Measurements from ENCODE around the gene SLC17A3.

The SLC17A3 gene

DNA sequence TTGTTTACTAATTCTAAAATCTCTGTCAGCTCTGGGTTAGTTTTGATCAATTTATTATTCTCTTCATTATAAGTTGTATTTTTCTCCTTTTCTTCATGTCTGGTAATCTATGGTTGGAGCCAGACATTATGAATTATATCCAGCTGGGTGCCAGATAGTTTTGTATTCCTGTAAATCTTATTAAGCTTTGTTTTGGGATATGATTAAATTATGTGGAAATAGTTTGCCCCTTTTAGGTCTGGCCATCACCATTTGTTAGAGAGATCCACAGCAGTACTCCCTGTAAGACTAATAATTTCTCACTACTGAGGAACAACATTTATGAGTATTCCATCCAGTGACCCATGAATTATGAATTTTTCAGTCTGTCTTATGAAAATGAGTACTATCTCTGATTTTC lies 21.3 kb downstream of the SLC17A3 start:
- H3K4me3 ChIP-seq (ENCODE audit: low read length): no peak overlapping the region
- no peak for DNase-seq (ENCODE audit: low read depth, low spot score)

DNA sequence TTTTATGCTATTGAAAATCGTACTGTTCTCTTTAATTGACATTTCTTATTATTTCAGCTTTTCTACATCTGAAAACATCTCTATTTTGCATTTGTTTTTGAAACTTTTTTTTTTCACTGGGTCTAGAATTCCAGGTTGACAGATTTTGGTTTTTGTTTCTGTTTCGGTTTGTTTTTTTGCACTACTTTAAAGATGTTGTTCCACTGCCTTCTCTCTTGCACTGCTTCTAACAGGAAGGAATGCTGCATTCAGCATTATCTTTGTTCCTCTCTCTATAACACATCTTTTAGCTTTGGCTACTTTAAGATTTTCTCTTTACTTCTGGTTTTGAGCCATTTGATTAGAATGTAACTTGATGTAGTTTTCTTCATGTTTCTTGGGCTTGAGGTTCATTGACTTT lies 22.1 kb downstream of the SLC17A3 start:
- no peak for DNase-seq (ENCODE audit: low read depth, low spot score)
- no peak overlapping the region for H3K4me3 ChIP-seq (ENCODE audit: low read length)

DNA sequence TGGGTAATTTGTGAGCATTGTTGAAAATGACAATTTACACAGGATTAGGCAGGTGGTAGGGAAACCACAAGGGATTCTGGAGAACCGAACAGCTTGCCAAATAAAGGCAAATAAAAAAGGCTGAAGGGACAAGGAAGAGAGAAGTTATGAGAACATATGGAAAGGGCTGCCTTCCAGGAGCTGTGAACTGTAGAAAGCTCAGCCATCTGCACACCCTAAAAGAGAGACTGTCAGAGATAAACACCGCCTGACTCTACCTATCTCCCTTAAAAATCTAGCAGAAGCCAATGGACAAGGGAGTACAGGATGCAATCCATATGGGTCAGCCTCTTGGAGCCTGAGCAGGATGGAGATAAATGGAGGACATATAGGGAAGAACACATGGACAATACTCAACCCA lies 29.5 kb downstream of the SLC17A3 start:
- H3K4me3 ChIP-seq (ENCODE audit: low read length): no peak overlapping the region
- no peak for DNase-seq (ENCODE audit: low read depth, low spot score)

DNA sequence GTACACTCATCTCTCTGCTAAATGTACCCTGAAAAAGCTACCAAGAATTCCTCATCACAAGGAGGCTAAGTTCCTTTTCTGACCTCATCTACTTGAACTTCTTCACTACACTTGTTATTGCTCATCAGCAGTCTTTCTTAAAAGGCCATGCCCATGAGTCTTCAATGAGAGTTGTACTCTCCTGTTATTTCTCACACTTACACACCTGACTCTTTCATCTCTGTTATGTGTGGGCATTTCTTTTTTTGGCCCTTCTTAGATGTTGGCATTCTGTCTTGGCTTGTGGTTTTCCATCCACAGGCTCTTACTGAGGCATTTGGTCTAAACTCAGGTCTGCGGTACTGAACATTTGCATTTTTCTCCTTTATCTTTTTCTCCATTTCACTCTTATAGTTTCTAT lies 31.5 kb downstream of the SLC17A3 start:
- no peak for DNase-seq (ENCODE audit: low read depth, low spot score)
- no peak overlapping the region for H3K4me3 ChIP-seq (ENCODE audit: low read length)

DNA sequence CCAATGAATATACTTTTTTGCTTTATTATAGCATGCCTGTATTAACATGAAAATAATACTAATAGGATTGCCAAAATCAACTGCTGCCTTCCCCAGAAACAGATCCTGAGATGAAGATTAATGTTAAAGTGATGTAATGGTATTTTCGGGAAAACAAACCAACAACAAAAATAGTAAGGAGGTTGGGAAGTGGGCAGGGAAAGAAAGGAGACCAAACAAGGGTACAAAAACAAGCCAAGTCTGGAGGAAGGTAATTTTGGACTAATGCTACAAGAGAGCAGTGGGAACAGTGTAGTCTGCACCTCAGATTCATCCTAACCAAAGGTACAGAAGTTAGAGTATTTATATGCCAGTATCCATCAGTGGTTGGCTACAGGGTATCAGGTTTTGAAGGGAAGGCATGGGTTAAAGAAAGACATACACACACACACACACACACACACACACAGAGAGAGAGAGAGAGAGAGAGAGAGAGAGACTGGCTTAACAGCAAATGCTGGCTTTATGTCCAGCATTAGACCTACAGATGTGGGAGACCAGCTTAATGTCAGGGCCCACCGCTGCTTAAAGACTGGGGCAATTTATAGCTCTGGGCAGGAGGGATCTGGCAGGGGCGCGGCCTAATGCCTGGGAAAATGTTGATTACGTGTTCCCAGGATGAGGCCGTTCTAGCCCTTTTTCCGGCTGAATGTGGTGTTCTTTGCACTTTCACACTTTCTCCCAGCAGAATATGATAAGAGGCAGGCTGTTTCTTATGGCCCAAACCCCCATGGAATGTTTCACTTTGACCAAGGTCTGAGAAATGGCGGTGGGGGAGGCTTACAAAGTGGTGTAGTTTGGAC lies 38.4 kb downstream of the SLC17A3 start:
- H3K4me3 ChIP-seq (ENCODE audit: low read length): no peak overlapping the region
- DNase-seq (ENCODE audit: low read depth, low spot score): no peak

DNA sequence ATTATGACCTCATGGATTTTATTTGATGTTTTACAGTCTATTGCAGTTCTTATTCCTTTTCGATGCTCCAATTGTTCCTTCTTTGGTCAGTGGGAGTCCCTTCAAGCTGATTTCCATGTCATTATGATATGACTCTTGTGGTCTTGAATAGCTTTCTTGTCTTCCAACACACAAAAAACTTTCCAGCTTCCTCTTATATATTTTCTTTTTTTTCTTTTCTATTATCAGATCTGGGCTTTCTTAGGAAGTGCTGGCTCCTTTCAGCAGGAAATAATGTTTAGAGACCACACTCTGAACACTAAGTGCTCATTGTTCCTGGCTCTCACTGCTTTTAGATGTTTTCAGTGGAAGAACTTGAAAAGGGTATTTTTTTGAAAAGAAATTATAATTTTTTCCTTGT lies 39.1 kb downstream of the SLC17A3 start:
- DNase-seq (ENCODE audit: low read depth, low spot score): no peak
- no peak overlapping the region for H3K4me3 ChIP-seq (ENCODE audit: low read length)

DNA sequence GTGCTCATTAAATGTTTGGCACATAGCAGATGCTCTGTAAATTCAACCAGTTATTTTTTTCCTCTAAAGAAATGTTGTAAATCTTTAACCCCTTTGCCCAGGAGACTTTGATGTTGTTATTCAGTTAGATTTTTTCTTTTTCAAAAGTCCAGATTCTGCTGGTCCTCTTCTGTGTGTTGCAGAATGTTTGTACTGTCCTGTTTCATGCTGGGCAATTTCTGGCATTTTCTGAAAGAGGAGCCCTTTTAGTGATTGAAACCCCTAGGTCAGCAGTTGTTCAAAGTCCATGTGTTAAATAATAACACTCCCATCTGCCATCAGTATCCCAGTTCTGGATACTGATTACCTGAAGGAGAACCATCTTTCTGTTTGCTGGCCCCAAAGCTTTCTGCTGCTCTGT lies 40.9 kb downstream of the SLC17A3 start:
- H3K4me3 ChIP-seq (ENCODE audit: low read length): no peak overlapping the region
- no peak for DNase-seq (ENCODE audit: low read depth, low spot score)

DNA sequence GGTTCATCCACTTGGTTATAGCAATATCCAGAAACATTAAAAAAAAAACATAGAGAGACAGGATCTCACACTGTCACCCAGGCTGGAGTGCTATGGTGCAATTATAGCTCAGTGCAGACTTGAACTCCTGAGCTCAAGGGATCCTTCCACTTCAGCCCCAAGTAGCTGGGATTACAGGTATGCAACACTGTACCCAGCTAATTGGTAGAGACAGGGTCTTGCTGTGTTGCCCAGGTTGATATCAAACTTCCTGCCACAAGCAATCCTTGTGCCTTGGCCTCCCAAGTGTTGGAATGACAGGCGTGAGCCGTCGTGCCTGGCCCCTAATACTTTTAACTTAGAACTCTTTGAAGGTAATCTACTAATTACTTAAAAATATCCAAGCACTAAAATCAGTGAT lies 41.4 kb downstream of the SLC17A3 start:
- DNase-seq (ENCODE audit: low read depth, low spot score): no peak
- no peak overlapping the region for H3K4me3 ChIP-seq (ENCODE audit: low read length)

DNA sequence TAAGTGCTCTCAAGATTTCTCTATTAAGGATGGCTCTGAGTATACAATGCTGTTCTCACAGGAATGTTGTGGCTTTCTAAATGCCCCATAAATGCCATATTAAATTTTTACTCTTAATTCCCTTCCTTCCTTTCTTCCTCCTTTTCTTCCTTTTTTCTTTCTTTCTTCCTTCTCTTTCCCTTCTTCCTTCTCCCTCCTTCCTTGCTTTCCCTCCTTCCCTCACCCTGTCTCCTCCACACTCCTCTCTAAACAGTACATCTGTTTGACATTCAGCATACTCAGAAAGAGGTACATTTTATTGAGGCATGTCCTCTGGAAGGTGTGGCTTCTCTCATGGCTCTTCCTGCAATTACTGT lies 41.8 kb downstream of the SLC17A3 start:
- no peak overlapping the region for H3K4me3 ChIP-seq (ENCODE audit: low read length)
- no peak for DNase-seq (ENCODE audit: low read depth, low spot score)

DNA sequence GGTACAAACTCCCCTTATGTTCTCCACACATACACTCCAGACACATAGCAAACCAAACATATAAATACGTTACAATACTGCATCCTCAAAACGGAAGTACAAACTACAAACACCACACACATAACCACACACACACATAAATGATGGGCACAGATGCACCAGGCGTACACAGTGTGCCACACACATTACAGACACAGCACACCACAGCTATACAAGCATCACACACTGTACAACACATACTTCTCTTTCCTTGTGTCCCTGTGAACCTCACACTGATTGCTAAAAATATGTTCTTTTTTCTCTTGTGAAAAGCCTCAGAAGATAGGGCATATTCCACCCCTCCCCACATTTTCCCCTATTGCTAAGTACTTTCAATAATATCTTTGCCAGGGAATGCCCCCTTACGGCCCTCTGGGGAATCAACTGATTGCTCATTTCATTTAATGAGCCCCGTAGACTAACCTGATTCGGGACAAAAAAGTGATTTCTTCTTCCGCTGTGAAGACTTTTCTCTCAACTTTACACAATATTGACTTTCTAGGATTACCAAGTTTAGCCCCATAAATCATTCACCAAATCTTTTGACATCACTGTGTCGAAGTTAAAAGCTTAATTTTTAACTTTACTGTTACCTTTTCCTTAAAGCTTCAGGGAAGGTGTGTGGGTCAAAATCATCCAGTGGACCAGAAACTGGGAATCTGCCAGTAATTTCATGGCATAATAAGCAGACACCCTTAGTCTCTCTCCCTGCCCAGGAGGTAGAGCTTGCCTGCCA lies 42.3 kb downstream of the SLC17A3 start, which contains the start of gene SLC17A1:
Gene SLC17A1 (minus strand): TSS at position 521 of the 775 bp plus-strand sequence. CDS start 1,495 bp downstream, outside the sequence.
- no peak for DNase-seq (ENCODE audit: low read depth, low spot score)
- H3K4me3 ChIP-seq (ENCODE audit: low read length): no peak within 1 kb of the TSS

DNA sequence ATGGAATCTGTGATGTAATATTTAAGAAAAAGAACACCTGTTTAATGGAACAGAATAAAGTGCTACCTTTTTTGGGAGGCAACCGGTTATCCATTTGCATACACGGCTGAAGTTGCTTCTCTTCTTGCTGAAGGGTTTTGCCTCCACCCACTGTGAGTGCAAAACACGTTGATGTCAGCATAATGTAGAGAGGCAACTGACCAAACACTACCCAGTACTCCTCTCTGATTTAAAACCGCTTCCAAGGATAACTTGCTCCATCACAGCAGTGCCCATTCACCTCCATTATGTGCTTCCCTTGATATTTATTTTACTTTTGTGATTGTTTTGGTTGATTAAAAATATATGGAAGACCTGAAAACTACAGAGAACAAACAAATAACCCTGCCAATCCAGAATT lies 43.6 kb downstream of the SLC17A3 start:
- DNase-seq (ENCODE audit: low read depth, low spot score): no peak
- H3K4me3 ChIP-seq (ENCODE audit: low read length): no peak overlapping the region

DNA sequence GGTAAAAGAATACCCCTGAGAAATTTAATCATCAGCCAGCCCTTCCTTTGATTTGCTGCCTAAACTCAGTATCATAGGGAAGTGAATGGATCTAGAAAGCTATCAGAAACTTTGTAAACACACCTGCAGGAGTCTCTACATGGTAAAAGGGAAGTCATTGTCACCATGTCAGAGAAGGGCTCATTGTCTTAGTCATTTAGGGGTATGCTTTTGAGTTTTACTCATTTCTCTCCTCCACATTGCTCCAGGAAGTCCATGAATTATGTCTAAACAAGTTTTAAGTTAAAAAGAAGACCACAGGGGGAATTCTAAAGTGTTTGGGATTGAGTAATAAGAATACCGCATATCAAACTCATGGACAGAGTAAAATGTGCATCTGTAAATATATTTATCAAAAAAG lies 44.7 kb downstream of the SLC17A3 start:
- no peak for DNase-seq (ENCODE audit: low read depth, low spot score)
- H3K4me3 ChIP-seq (ENCODE audit: low read length): no peak overlapping the region

DNA sequence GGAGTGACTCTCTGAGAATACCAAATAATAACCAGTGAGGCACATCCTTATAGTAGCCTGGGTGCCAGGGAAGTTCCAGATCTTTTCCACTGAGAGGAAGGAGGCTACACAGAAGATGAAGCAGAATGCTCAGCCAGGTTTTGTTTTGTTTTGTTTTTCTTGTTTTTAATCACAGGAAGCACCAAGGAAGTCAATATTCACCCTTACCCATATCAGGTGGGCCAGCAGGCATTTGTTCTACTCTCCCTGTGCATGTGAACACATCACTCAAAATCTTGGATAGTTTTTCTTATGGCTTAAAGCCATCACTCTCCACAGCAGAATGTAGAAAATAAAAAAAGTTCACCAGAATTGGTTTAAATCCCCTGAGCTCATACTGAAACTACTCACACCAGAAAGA lies 52.7 kb downstream of the SLC17A3 start:
- DNase-seq (ENCODE audit: low read depth, low spot score): no peak
- H3K4me3 ChIP-seq (ENCODE audit: low read length): no peak overlapping the region

DNA sequence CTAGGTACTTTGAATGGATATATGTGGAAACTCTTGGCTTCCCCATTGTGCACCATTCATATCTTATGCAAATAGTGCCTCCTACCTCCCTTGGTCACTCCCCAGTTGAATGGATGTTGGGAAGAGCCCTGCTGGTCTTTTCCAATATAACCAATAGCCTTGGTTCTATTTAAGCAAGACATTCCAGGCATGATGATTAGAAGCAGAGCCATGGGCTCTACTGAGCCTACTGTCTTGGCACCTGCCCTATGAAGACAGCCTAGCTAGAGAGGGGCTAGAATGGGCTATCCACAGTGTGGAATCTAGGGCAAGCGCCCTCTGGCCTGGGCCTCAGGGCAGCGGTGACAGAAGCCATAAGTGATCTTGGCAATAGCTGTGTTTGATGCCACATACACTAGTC lies 57.8 kb downstream of the SLC17A3 start:
- H3K4me3 ChIP-seq (ENCODE audit: low read length): no peak overlapping the region
- DNase-seq (ENCODE audit: low read depth, low spot score): no peak

DNA sequence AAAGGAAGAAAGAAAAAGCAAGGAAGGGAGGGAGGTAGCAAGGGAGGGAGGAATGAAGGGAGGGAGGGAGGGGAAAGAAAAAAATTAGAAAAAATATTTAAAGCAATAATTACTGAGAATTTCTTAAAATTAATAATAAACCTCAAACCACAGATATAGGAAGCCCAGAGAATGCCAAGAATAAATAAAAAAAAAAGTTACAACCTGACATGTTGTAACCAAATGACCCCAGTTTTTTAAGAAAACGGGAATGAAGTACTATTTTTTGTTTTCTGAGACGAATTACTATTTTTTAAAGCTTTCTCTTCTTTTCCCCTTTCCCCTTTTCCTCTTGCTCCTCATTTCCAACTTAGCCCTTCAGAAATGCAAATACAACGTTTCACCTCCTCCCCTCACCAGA lies 58.8 kb downstream of the SLC17A3 start:
- DNase-seq (ENCODE audit: low read depth, low spot score): no peak
- H3K4me3 ChIP-seq (ENCODE audit: low read length): no peak overlapping the region

DNA sequence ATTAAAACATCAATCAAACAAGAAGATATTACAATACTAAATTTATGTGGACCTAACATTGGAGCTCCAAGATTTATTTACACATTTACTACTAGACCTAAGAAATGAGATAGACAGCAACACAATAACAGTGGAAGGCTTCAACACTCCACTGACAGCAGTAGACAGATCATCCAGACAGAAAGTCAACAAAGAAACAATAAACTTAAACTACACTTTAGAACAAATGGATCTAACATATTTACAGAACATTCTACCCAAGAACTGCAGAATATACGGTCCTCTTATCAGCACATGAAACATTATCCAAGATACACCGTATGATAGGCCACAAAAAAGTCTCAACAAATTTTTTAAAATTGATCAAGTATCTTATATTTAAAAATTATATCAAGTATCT lies 69.2 kb downstream of the SLC17A3 start:
- no peak for DNase-seq (ENCODE audit: low read depth, low spot score)

DNA sequence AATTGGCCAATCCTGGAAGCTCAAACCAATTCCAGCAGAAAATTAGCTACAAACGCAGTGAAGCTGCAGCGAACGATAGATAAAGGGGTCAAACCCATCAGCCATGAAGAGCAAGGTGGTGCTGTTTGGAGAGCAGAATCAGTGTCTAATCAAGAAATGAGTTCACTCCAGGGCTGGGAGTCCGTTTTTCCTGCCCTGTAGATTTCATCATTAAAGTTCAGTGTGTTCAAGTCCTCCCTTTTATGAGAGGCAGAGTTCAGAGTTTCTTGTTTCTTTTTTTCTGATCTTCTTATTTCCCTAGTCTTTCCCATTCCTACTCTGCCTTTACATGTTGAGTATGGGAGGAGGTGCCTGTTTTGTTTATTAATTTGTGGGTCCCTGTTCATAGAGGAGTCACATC lies 72.6 kb downstream of the SLC17A3 start:
- DNase-seq (ENCODE audit: low read depth, low spot score): no peak
- H3K4me3 ChIP-seq (ENCODE audit: low read length): no peak overlapping the region

More for the DNA sequence above, 69.2 kb downstream of the SLC17A3 start:
- no peak overlapping the region for H3K4me3 ChIP-seq (ENCODE audit: low read length)

All from Jurkat, Clone E6-1 (cell line).